Ovary (tissue), 3 donors: ENCODE results near the gene MRAS.

Experiments used
- EP300 ChIP-seq: sonication (generic); formaldehyde crosslinking; IDR thresholded peaks from one replicate; pipeline ENCODE4 v1.6.1; 2017; ENCODE audit warnings: antibody characterized with exemption
- POLR2A ChIP-seq: fragments of 450-650 bp; IDR thresholded peaks from one replicate; pipeline ENCODE4 v1.6.1; 2017; ENCODE audit warnings: antibody characterized with exemption, mild to moderate bottlenecking, moderate library complexity
- TF ChIP-seq, protein P1 (sequence below), 3 donors: fragments of 450-650 bp in 2 of 3; fragments of 200-600 bp in 1 of 3; IDR thresholded peaks; one replicate each; pipeline versions ENCODE4 v1.5.1 to v1.8.0; 2016 to 2022; ENCODE audit warnings: antibody characterized with exemption in 3 of 3, mild to moderate bottlenecking in 1 of 3
- donor health status: DM: no; HTN: no; CAD: no.

DNA sequence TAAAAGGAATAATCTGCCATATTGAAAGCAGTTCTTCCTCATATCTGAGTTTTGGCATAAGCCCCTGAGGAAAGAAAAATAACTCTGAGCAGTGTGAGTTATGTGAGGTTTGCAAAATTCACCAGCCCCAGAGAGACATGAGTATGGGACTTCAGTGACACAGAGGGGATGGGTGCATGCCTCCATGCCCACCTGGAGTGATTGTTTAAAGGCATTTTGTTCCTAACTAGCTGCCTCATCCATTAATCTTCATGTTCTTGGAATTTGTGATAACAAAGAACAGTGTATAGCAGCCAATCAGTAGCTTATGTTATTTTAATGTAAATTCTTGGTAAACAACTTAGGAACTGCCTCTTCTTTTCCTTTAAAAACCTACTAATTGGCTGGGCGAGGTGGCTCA lies 74.9 kb downstream of the MRAS start:
- TF ChIP-seq POLR2A: no peak
- TF ChIP-seq, protein P1, sequence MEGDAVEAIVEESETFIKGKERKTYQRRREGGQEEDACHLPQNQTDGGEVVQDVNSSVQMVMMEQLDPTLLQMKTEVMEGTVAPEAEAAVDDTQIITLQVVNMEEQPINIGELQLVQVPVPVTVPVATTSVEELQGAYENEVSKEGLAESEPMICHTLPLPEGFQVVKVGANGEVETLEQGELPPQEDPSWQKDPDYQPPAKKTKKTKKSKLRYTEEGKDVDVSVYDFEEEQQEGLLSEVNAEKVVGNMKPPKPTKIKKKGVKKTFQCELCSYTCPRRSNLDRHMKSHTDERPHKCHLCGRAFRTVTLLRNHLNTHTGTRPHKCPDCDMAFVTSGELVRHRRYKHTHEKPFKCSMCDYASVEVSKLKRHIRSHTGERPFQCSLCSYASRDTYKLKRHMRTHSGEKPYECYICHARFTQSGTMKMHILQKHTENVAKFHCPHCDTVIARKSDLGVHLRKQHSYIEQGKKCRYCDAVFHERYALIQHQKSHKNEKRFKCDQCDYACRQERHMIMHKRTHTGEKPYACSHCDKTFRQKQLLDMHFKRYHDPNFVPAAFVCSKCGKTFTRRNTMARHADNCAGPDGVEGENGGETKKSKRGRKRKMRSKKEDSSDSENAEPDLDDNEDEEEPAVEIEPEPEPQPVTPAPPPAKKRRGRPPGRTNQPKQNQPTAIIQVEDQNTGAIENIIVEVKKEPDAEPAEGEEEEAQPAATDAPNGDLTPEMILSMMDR (IDR thresholded peaks at IDR 0.05): no peak
- no peak for TF ChIP-seq EP300
